Mucosa of descending colon (tissue), 3 donors: ENCODE measurements around the gene ATOSA. TPM values are rescaled to one million over a fixed set of nuclear protein-coding genes. Genes with fewer than 3 reads are reported as not detected.

ENCODE experiments used
- ATAC-seq: fragments of 200-7000 bp; cut with Tn5 transposase; one replicate; pipeline ENCODE4 v1.9.1; 2020; ENCODE audit warnings: mild to moderate bottlenecking, moderate library complexity
- DNase-seq, 3 donors: peaks; one replicate each; pipeline ENCODE4 v3.0.0-alpha.2; 2020
- H3K36me3 ChIP-seq: fragments of 200-600 bp; one replicate; pipeline ENCODE4 v1.8.0; 2021; ENCODE audit warnings: low read depth, mild to moderate bottlenecking
- H3K4me1 ChIP-seq: fragments of 200-600 bp; one replicate; pipeline ENCODE4 v1.8.0; 2021; ENCODE audit warnings: low read depth, mild to moderate bottlenecking
- H3K4me3 ChIP-seq: fragments of 200-600 bp; one replicate; pipeline ENCODE4 v1.8.0; 2021; ENCODE audit warnings: mild to moderate bottlenecking
- H3K9me3 ChIP-seq: fragments of 200-600 bp; one replicate; pipeline ENCODE4 v1.8.0; 2021; ENCODE audit warnings: mild to moderate bottlenecking
- CTCF ChIP-seq: fragments of 200-600 bp; IDR thresholded peaks from one replicate; pipeline ENCODE4 v1.8.0; 2022; ENCODE audit warnings: antibody characterized with exemption, mild to moderate bottlenecking
- intact Hi-C, 2 donors: fragments of 100-400 bp; cut with DNase I in 1 of 2; cut with micrococcal nuclease in 1 of 2; formaldehyde crosslinking; loops; one replicate each; pipeline versions ENCODE4 v1.11.0 to v1.11.1; 2022; cut with DNase I, micrococcal nuclease
- total RNA-seq, 3 donors: library from RNA; stranded (reverse); fragmentation: NEBNext Ultra II Directional in 2 of 3; extraction: Animal tissue kit (Norgen Biotek cat#: 25700) in 2 of 3; gene quantifications; one replicate each; pipeline versions ENCODE4 v1.2.1 to v1.2.4, GENCODE V29; 2021 to 2023
- donor health status: DM: no; HTN: no; CAD: no; lungs with moderate emphysema.
- donor health status: DM: no; HTN: no; CAD: no.
- donor health status: DM: no; HTN: yes; CAD: no.

Gene ATOSA
- total RNA-seq, 3 donors from 2014 or later: 45.3 to 77.0 (median 53.1) TPM

GRCh38 chr15:52653431-52653964 is 25.7 kb downstream of the ATOSA start:
- peaks cover 10% of the 10 kb centered on the region for H3K4me1 ChIP-seq
- H3K4me3 ChIP-seq: no peak overlapping the region
- H3K9me3 ChIP-seq: no peaks in the 10 kb centered on the region
- peak in 1 of 3 donors; percentile 12 for DNase-seq
- intact Hi-C loops: no loop called here
- TF ChIP-seq CTCF: no peak
- no peaks in the 10 kb centered on the region for H3K36me3 ChIP-seq
- peak; percentile 80 for ATAC-seq

- H3K9me3 ChIP-seq: no peaks in the 10 kb centered on the region
- H3K36me3 ChIP-seq: no peaks in the 10 kb centered on the region
- peak in 1 of 3 donors; percentile 32 for DNase-seq
- ATAC-seq: peak; percentile 84
- TF ChIP-seq CTCF: no peak
- H3K4me3 ChIP-seq: no peak overlapping the region
- intact Hi-C loops: no loop called here
- peaks cover 10% of the 10 kb centered on the region for H3K4me1 ChIP-seq
These were observed 26.2 kb downstream of the ATOSA start for GRCh38 chr15:52652984-52653383.

DNA sequence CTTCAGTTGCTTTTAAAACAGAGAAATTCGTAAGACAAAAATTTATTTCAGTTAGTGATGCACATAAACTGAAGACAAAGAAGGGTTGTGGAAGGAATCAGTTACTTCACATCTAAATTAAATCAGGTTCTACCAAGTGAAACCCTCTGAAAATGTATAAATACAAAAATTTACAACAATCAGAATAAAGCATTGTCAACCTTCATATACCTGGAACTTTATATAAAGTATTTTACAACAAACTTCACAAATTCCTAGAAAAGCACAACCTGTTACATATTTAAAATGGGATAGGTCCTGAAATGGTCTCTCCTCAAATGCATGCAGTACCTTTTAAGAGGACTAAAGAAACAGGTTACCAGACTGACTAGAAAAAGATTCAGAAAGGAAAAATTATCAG is 26.9 kb downstream of the ATOSA start:
- intact Hi-C loops: no loop called here
- no peaks in the 10 kb centered on the region for H3K36me3 ChIP-seq
- H3K9me3 ChIP-seq: no peaks in the 10 kb centered on the region
- no peak overlapping the region for H3K4me3 ChIP-seq
- ATAC-seq (no peak), DNase-seq (no peak)
- TF ChIP-seq CTCF: no peak
- H3K4me1 ChIP-seq: peaks cover 10% of the 10 kb centered on the region

GRCh38 chr15:52651868-52652267 is 27.3 kb downstream of the ATOSA start:
- intact Hi-C loops: no loop called here
- no peak for TF ChIP-seq CTCF
- Histone ChIP-seq H3K4me1 (peaks cover 10% of the 10 kb centered on the region), H3K9me3 (no peaks in the 10 kb centered on the region), H3K36me3 (no peaks in the 10 kb centered on the region), H3K4me3 (no peak overlapping the region)
- peak; percentile 41 to 73 (median 61) for DNase-seq
- ATAC-seq: peak; percentile 96

- peaks cover 10% of the 10 kb centered on the region for H3K4me1 ChIP-seq
- H3K36me3 ChIP-seq: no peaks in the 10 kb centered on the region
- intact Hi-C loops: no loop called here
- no peak for ATAC-seq
- H3K9me3 ChIP-seq: no peaks in the 10 kb centered on the region
- no peak for DNase-seq
- H3K4me3 ChIP-seq: no peak overlapping the region
- no peak for TF ChIP-seq CTCF
These were observed 28.1 kb downstream of the ATOSA start for GRCh38 chr15:52651114-52651513.

GRCh38 chr15:52649686-52650085 is 29.5 kb downstream of the ATOSA start:
- Histone ChIP-seq H3K4me1 (peaks cover 10% of the 10 kb centered on the region), H3K36me3 (no peaks in the 10 kb centered on the region), H3K4me3 (no peak overlapping the region), H3K9me3 (no peaks in the 10 kb centered on the region)
- DNase-seq (no peak), ATAC-seq (no peak)
- intact Hi-C loops: no loop called here
- TF ChIP-seq CTCF: no peak
